ENCODE data around the gene PRR3. TPM values are rescaled to one million over a fixed set of nuclear protein-coding genes. Genes with fewer than 3 reads are reported as not detected.
A peak's percentile ranks its signal among the peaks of the same experiment; 100 is the strongest.

PRR3 gene
- total and polyA plus RNA-seq, 2 of the 13 experiments (the other 11 are each of a cell fraction or from before 2014, with no cell fraction given): 14.6 to 21.2 TPM

GRCh38 chr6:30571075-30571761 lies 14.1 kb downstream of the PRR3 start, which contains the start of gene ABCF1 (continued):
- TF ChIP-seq TRIM22 (IDR thresholded peaks at IDR 0.05): no peak
- TF ChIP-seq NCOR1 (IDR thresholded peaks at IDR 0.05; ENCODE audit: borderline replicate concordance, low read length): no peak; the same call in 1 of the 2 replicates
- TF ChIP-seq ZNF605 (CRISPR knock-in tag; IDR thresholded peaks at IDR 0.05): peak; percentile 94
- peak; percentile 18; the same call in 1 of the 2 replicates for TF ChIP-seq HNF4A (CRISPR knock-in tag; IDR thresholded peaks at IDR 0.05)
- TF ChIP-seq ZFAT (CRISPR knock-in tag; conservative IDR thresholded peaks at IDR 0.05): peak; percentile 77; the same call in 1 of the 2 replicates
- peak; percentile 91 for TF ChIP-seq TAF1 (CRISPR knock-in tag; IDR thresholded peaks at IDR 0.05)
- TF ChIP-seq ZNF512B (CRISPR knock-in tag; IDR thresholded peaks at IDR 0.05; ENCODE audit: borderline replicate concordance): 0 out of 2 replicates have a peak, but pooled peaks have one; percentile 49
- TF ChIP-seq PBX2 (CRISPR knock-in tag; IDR thresholded peaks at IDR 0.05): no peak
- TF ChIP-seq KMT2A (CRISPR knock-in tag; IDR thresholded peaks at IDR 0.05): peak; percentile 93
- TF ChIP-seq ZFP62 (CRISPR knock-in tag; IDR thresholded peaks at IDR 0.05): 0 out of 2 replicates have a peak, but pooled peaks have one; percentile 59
- TF ChIP-seq RNF2 (conservative IDR thresholded peaks at IDR 0.05; ENCODE audit: low read depth): peak; percentile 95
- peak; percentile 84 for TF ChIP-seq PHF21A (CRISPR knock-in tag; IDR thresholded peaks at IDR 0.05)
- no peak for TF ChIP-seq CEBPB (IDR thresholded peaks at IDR 0.05; ENCODE audit: borderline replicate concordance, low read depth, low read length)
- TF ChIP-seq AGO1 (IDR thresholded peaks at IDR 0.05; ENCODE audit: low read depth, low read length, poor library complexity, severe bottlenecking): peak; percentile 90
- TF ChIP-seq MAFG (CRISPR knock-in tag; IDR thresholded peaks at IDR 0.05): no peak
- peak; percentile 46; the same call in 1 of the 2 replicates for TF ChIP-seq MLXIP (CRISPR knock-in tag; IDR thresholded peaks at IDR 0.05; ENCODE audit: borderline replicate concordance)
- no peak for TF ChIP-seq MLLT10 (CRISPR knock-in tag; IDR thresholded peaks at IDR 0.05)
- TF ChIP-seq SIX1 (CRISPR knock-in tag; IDR thresholded peaks at IDR 0.05; ENCODE audit: borderline replicate concordance): peak; percentile 78; the same call in 1 of the 2 replicates
- TF ChIP-seq ZNF253 (CRISPR knock-in tag; IDR thresholded peaks at IDR 0.05; ENCODE audit: borderline replicate concordance): peak; percentile 92
- no peak for TF ChIP-seq CBX2 (IDR thresholded peaks at IDR 0.05; ENCODE audit: low read depth, low read length)
- TF ChIP-seq CBX2 (CRISPR knock-in tag; IDR thresholded peaks at IDR 0.05; ENCODE audit: low read depth): no peak
